Smooth muscle cell of trachea (primary cell): Measurements from ENCODE around the gene ZNF324. TPM values are rescaled to one million over a fixed set of nuclear protein-coding genes. Genes with fewer than 3 reads are reported as not detected.

ENCODE experiments used
- total RNA-seq: library from RNA; depleted of rRNA; stranded (reverse); fragments of >200 nt; gene quantifications from 2 replicates; pipeline ENCODE4 v1.2.1, GENCODE V29; 2014

Gene ZNF324
- 15.4 and 20.5 TPM in 2 replicates for total RNA-seq

DNA sequence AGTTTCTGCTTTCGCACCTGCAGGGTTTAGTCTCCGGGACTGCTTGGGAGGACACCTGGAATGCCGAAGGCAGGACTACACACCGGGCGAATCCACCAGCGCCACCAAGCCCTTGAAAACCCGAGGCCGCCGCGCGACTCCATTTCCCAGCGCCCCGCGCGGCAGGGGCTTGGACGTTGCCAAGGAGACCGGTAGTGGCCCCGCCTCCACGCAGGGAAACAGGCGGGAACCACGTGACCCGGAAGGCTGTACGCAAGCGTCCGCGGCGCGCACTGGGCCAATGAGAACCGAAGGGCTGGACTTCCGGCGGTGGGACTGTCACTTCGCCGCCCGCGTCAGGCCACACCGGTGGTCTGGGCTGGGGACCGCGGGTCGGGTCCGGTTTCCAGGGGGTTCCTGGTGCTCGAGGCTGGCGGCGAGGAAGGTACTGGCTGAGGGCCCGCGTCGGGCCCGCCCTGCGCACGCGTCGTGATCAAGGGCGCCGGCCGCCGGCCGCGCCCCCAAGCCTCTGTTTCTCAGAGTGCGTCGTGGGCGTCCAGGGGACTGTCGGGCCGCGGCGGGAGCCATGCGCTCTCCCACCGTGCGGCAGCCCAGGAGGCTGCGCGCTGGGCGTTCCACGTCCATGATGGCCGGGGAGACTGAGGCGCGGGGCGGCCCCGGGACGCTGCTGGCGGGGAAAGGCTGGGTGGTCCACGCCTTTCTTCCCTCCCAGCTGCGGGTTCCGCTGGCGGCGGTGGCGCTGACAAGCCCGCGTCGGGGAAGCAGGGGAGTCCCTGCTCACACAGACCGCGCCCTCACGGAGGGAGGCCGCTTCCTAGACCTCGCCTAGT, at the start of gene ZNF324:
Gene ZNF324 (plus strand): TSS at position 321 of the 830 bp plus-strand sequence. CDS start 2,106 bp downstream, outside the sequence.

DNA sequence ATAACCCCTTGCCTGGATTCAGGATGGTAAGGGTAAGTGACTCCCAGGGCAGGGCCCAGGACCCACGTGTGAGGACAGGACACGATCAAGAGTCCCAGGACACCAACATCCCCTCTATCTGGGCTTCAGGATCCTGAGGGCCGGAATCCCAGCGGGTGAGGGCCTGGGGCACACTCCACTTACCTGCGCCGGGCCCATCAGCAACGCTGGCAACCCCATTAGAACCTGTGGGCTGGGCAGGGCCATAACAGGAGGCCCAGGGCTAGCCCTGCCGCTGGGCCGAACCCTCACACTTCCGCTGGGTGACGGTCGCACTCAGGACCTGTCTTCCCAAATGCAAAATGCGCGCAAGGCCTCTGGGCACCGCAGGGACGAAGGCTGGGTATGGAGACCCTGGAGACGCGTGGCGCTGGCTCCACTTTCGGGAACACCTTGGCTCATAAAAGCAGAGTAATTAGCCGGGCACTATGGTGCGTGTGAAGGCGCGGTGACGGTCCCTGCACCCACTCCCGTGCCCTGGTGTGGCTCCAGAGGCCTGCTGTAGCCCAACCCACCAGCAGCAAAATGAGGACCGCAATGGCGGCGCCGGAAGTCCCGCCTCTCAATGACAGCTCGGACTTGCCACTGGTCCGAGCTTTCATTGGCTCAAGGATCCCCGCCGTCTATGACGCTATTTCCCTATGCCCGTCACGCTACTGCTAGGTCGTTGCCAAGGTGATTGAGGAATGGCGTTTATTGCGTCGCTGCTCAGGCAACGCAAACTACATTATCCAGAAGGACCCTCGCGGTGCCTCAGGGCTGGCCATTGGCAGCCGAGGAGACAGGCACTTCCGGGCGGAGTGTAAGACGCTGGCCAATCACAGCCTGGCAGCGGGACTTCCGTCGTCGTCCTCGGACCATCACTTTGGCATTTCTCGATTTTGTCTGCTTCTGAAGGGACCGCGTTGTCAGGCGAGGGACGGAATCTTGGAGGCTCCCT, 27.0 kb upstream of the ZNF324 start, which contains the start of gene ZNF132:
Gene ZNF132 (minus strand): TSS at position 578 of the 979 bp plus-strand sequence. CDS start 332 bp downstream, at position 246.

DNA sequence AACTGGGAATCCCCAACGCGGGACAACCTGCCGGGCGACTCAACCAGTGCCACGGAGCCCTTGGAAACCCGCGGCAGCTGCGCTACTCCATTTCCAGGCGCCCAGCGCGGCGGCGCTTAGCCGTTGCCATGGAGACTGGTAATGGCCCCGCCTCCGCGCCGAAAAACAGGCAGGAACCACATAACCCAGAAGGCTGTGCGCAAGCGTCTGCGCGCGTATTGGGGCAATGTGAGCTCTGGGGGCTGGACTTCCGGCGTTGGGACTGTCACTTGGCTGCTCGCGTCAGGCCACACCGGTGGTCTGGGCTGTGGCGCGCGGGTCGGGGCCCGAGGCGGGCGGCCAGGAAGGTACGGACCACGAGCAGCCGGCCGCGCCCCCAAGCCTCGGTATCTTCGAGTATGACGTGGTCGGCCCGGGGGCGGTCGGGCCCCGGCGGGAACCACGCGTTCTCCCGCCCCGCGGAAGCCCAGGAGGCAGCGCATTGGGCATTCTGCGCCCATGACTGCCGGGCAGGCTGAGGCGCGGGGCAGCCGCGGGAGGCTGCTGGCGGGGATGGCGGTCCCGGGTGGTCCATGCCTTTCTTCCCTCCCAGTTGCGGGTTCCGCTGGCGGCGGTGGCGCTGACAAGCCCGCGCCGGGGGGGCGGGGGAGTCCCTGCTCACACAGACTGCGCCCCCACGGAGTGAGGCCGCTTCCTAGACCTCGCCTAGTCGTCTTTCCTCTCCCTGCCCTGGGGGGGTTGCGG, 15.3 kb upstream of the ZNF324 start, which contains the start of gene ZNF324B:
Gene ZNF324B (plus strand): TSS at position 265 of the 744 bp plus-strand sequence. CDS start 2,080 bp downstream, outside the sequence.

DNA sequence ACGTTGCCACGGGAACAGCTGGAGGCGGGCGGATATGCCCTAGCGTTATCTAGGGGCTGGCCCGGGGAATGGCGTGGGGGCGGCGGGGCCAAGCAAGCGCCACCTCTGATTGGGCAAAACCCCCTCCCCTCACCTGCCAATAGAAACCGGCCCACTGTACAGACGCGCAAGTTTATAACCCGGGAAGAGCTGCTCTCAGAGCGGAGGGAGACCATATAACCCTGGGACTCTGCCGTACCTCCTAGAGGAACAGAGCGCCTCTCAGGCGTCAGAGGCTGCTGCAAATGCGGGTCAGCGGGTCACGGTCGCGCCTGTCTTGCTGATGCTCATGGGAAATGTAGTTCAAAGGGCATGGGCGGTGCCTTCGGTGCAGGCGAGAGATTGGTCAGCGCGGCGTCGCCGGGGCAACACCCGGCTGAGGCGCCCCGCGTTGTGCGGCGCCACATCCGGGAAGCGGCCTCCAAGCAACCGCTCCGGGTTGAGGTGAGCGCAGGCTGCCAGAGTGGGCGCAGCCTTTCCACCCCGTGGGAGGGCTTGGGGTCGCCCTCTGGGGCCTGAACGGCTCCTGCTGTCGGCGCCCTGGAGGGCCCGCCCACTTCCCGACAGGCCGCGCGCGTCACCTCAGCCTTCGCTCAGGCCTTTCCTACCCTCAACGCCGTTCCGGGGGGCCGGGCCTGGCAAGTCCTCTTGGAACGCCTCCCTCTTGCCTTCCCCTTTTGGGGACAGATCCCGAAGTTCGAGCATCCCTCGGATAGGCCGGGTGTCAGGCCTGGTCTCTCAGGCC, 9.0 kb downstream of the ZNF324 start, which contains the start of gene ZNF446:
Gene ZNF446 (plus strand): TSS at position 639 of the 784 bp plus-strand sequence. CDS start 867 bp downstream, outside the sequence.

DNA sequence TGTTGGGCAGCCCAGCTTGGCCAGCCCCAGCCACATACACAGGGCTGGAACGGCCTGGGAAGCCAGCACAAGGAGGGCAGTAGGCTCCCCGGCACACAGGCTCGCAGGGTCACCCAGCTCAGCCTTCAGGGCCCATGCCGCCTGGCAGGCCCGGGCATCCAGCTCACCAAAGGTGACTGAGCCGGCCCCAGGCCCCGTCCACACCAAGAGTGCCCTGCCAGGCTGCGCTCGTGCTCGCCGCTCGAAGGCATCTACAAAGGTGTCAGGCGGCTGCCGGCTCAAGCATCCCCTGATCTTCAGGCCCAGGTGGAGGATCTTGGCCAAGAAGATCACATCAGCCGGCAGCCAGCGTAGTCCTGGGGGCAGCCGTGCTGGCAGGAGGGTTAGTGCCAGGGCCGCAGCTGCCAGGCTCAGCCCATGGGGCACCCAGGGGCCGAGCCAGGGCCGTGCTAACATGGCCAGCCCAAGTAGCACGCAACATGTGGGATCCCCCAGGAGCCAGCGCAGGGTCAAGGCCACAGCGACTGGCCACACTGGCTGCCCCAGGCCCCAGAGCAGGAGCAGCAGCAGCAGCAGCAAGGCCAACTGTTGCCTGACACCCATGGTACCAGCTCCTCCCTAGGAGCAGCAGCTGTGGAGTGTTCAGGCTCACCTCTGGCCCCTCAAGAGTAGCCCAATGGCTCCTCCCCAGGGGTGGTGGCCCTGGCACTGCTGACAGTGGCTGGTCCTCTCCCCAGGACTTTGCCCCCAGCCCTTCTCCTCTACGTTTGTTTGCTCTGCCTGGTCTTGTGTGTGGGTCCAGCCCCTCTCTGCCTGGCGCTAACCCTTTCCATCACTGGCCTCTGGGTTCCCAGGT, 44.7 kb downstream of the ZNF324 start, which contains the start of gene SLC27A5:
Gene SLC27A5 (minus strand): TSS at position 640 of the 856 bp plus-strand sequence. CDS start 37 bp downstream, at position 603.

DNA sequence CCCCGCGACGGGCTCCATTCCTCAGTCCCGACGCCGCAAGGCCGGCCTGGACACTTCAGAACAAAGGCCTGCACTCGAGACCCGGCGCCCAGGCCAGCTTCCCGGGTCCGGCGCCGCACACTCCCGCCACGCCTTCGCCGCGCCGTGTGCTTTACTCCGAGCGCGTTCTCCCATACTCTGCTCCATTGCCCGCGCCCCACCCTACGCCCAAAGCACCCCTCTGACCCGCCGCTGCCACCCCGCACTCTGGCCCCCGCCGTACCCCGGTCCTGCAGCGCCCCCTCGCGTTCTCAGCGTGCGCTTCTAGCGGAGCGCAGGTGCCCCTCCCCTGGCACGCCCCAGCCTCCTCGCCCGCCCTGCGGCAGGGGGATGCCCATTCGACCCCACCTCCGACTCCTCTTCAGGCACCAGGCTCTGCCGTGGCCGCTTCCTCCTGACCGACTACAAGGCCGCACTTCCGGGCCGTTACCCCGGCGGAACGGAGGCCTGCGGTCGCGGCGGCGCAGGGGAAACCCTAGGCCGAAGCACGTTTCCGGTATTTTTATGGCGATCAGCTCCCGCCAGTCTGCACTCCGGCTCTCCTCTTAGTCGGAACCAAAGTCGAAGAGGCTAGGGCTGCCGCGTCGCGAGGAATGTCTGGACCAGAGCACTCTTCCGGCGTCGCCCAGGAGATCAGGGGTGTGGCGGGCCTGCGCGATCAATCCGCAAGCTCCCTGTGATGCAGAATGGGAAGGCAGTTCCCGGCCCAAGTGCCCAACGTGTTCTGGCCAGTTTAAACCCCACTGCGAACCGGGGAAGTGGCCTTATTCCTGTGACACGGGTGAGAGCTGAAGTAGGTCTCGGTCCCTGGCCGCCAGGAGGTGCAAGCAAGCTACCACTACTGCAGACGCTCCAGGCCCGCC, 52.7 kb downstream of the ZNF324 start, which contains the start of gene ZBTB45:
Gene ZBTB45 (minus strand): TSS at position 456 of the 902 bp plus-strand sequence. CDS start 2,137 bp downstream, outside the sequence.

Other genes with a start within 250 kb of the ZNF324 start
- 35.9 and 40.7 TPM in 2 replicates for gene ZNF544, start 238.2 kb upstream of the ZNF324 start, total RNA-seq
- gene ZNF8, start 188.1 kb upstream of the ZNF324 start, total RNA-seq = 4.9 and 6.1 TPM in 2 replicates
- gene ERVK3-1, start 161.7 kb upstream of the ZNF324 start, total RNA-seq = 22.2 and 40.7 TPM in 2 replicates
- gene ZSCAN22, start 140.1 kb upstream of the ZNF324 start, total RNA-seq = 3.2 and 3.3 TPM in 2 replicates
- gene A1BG, start 113.6 kb upstream of the ZNF324 start, total RNA-seq = 10.6 and 26.5 TPM in 2 replicates
- gene ZNF497, start 104.3 kb upstream of the ZNF324 start, total RNA-seq = 0.87 and 2.0 TPM in 2 replicates
- 3.2 and 3.8 TPM in 2 replicates for gene ZNF837, start 86.0 kb upstream of the ZNF324 start, total RNA-seq
- 1,695 and 1,835 TPM in 2 replicates for gene RPS5, start 79.8 kb upstream of the ZNF324 start, total RNA-seq
- 0.66 TPM in 1 of 2 replicates, not detected in the other for gene RNF225, start 71.4 kb upstream of the ZNF324 start, total RNA-seq
- gene ZNF584, start 58.4 kb upstream of the ZNF324 start, total RNA-seq = 18.5 and 33.2 TPM in 2 replicates
- gene ZNF132, start 26.9 kb upstream of the ZNF324 start, total RNA-seq = 12.7 and 14.4 TPM in 2 replicates
- 8.4 and 12.1 TPM in 2 replicates for gene ZNF324B, start 15.5 kb upstream of the ZNF324 start, total RNA-seq
- gene ZNF446, start 9.3 kb downstream of the ZNF324 start, total RNA-seq = 11.2 and 15.1 TPM in 2 replicates
- 3.1 and 5.8 TPM in 2 replicates for gene SLC27A5, start 44.9 kb downstream of the ZNF324 start, total RNA-seq
- 5.5 and 11.7 TPM in 2 replicates for gene ZBTB45, start 52.7 kb downstream of the ZNF324 start, total RNA-seq
- gene TRIM28, start 77.0 kb downstream of the ZNF324 start, total RNA-seq = 277 and 407 TPM in 2 replicates
- 140 and 148 TPM in 2 replicates for gene CHMP2A, start 88.0 kb downstream of the ZNF324 start, total RNA-seq
- gene UBE2M, start 91.5 kb downstream of the ZNF324 start, total RNA-seq = 39.7 and 50.8 TPM in 2 replicates
- gene MZF1, start 106.3 kb downstream of the ZNF324 start, total RNA-seq = 16.1 and 20.7 TPM in 2 replicates